Brain microvascular endothelial cell (primary cell): Measurements from ENCODE around the gene AKT1S1.

Experiments
- DNase-seq: peaks from one replicate; pipeline ENCODE4 v3.0.0-alpha.2; 2020
- H3K27ac ChIP-seq: fragments of 250-450 bp; sonication (Bioruptor Pico); 2 replicates; pipeline ENCODE4 v1.5.1; 2020; ENCODE audit warnings: mild to moderate bottlenecking, moderate library complexity
- H3K27me3 ChIP-seq: fragments of 250-450 bp; sonication (Bioruptor Pico); replicated peaks from 2 replicates; pipeline ENCODE4 v1.5.1; 2020; ENCODE audit warnings: mild to moderate bottlenecking
- H3K36me3 ChIP-seq: fragments of 250-450 bp; sonication (Bioruptor Pico); replicated peaks from 2 replicates; pipeline ENCODE4 v1.5.1; 2020; ENCODE audit warnings: mild to moderate bottlenecking
- H3K4me3 ChIP-seq: 2 replicates; pipeline ENCODE4 v1.5.1; 2011; ENCODE audit warnings: low read depth, mild to moderate bottlenecking, control low read depth, low read length, moderate library complexity
- in situ Hi-C: cut with HindIII; loops from 2 replicates; pipeline ENCODE4 v1.10.0; 2017; ENCODE audit warnings: low sequenced_read_pairs, low pct_ligation_motif_present
- TF ChIP-seq, protein P1 (sequence below): IDR thresholded peaks from 2 replicates; pipeline ENCODE4 v1.5.1; 2011; ENCODE audit warnings: low read depth, mild to moderate bottlenecking, moderate library complexity, low read length, control low read depth, inconsistent platforms; ENCODE audit errors: missing control alignments

The AKT1S1 gene

DNA sequence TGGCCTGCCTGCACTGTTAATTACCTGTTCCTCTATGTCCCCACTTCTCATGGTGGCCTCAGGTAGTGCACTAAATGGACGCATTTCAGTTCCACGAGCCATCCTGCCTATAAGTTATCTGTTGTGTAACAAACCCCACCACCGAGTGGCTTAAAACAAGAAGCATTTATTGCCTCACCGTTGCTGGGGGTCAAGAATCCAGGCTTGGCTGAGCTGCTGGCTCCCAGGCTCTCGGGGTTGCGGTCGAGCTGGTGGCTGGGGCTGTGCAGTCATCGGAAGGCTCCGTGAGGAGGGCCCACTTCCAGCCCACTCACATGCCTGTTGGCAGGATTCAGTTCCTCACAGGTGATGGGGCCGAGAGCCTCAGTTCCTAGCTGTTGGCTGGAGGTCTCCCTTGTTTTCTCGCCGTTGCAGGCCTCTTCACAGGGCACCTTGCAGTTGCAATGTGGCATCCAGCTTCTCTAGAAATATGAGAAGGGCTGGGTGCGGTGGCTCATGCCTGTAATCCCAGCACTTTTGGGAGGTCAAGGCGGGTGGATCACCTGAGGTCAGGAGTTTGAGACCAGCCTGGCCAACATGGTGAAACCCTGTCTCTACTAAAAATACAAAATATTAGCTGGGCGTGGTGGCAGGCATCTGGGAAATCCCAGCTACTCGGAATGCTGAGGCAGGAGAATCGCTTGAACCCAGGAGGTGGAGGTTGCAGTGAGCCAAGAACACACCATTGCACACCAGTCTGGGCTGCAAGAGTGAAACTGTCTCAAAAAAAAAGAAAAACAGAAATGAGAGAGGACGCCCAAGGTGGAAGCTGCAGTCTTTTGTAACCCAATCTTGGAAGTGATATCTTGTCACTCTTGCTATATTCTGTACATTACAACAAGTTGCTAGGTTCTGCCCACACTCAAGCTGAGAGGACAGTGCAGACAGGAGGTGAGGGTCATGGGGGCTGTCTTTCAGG is 32.7 kb downstream of the AKT1S1 start:
- H3K36me3 ChIP-seq = peaks cover 3% of the 10 kb centered on the region
- TF ChIP-seq, protein P1, sequence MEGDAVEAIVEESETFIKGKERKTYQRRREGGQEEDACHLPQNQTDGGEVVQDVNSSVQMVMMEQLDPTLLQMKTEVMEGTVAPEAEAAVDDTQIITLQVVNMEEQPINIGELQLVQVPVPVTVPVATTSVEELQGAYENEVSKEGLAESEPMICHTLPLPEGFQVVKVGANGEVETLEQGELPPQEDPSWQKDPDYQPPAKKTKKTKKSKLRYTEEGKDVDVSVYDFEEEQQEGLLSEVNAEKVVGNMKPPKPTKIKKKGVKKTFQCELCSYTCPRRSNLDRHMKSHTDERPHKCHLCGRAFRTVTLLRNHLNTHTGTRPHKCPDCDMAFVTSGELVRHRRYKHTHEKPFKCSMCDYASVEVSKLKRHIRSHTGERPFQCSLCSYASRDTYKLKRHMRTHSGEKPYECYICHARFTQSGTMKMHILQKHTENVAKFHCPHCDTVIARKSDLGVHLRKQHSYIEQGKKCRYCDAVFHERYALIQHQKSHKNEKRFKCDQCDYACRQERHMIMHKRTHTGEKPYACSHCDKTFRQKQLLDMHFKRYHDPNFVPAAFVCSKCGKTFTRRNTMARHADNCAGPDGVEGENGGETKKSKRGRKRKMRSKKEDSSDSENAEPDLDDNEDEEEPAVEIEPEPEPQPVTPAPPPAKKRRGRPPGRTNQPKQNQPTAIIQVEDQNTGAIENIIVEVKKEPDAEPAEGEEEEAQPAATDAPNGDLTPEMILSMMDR = no peak
- H3K27ac ChIP-seq = no peak overlapping the region
- no peak for DNase-seq
- in situ Hi-C loops = no loop called here
- H3K27me3 ChIP-seq = no peaks in the 10 kb centered on the region
- no peak overlapping the region for H3K4me3 ChIP-seq

DNA sequence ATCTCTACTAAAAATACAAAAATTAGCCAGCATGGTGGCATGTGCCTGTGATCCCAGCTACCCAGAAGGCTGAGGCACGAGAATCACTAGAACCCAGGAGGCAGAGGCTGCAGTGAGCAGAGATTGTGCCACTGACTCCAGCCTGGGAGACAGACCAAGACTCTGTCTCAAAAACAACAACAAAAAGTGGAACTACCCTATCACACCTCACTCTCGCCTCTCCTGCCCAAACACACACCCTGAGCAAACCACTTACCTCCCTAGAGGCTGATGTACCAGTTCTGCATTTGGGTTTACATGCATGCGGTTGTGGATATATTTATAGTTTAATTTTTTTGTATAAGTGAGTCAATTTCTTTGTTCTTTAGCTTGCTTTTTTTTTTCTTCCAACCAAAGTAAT is 33.9 kb downstream of the AKT1S1 start:
- in situ Hi-C loops = no loop called here
- no peak for DNase-seq
- Histone ChIP-seq H3K36me3 (peaks cover 13% of the 10 kb centered on the region), H3K4me3 (no peak overlapping the region), H3K27ac (no peak overlapping the region), H3K27me3 (no peaks in the 10 kb centered on the region)
- TF ChIP-seq, protein P1 = no peak

DNA sequence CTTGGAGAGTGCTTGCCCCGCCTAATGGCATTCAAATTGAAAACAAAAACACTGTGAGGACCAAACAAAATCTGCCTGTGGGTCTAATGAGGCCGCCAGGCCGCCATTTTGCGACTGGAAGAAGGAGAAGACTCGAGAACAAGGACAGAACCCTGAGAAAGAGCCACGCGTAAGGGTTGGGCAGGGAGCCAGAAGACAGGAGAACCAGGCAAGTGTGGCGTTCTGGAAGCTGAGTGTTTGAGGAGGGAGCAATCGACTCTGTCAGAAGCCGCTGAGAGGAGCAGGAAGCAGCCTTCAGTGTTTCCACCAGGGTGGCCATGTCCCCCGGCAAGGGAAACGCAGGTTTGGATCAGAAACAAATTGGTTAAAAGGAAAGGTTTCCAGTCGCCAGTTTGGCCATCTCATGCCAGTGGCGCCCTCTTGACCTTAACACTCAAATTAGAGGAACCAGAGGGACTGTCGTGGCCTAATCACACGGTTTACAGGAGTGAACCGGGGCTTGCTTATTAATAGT is 36.4 kb downstream of the AKT1S1 start:
- Histone ChIP-seq H3K4me3 (no peak overlapping the region), H3K36me3 (peaks cover 28% of the 10 kb centered on the region), H3K27me3 (no peaks in the 10 kb centered on the region), H3K27ac (no peak overlapping the region)
- in situ Hi-C loops = no loop called here
- DNase-seq = no peak
- TF ChIP-seq, protein P1 = no peak

DNA sequence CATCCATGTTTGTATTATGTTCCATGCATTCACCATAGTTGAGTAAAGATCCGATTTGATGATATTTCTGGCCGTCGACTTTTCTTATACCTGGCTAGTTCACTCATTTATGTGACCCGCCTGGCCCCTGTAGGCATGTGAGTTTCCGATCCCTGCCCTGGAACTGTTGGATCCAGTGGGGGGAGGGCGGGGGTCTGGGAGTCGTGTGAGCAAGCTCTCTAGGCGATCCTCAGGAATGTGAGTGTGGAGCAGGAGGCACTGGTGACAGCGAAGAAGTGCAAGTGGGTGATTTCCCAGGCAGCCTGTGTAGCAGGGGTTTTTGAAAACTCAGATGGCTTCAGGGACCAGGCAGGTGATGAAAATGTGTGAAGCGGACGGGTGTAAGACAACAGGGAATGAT is 36.8 kb downstream of the AKT1S1 start:
- H3K36me3 ChIP-seq = peaks cover 32% of the 10 kb centered on the region
- H3K27me3 ChIP-seq = no peaks in the 10 kb centered on the region
- no peak for DNase-seq
- in situ Hi-C loops = no loop called here
- H3K4me3 ChIP-seq = no peak overlapping the region
- TF ChIP-seq, protein P1 = no peak
- H3K27ac ChIP-seq = no peak overlapping the region

DNA sequence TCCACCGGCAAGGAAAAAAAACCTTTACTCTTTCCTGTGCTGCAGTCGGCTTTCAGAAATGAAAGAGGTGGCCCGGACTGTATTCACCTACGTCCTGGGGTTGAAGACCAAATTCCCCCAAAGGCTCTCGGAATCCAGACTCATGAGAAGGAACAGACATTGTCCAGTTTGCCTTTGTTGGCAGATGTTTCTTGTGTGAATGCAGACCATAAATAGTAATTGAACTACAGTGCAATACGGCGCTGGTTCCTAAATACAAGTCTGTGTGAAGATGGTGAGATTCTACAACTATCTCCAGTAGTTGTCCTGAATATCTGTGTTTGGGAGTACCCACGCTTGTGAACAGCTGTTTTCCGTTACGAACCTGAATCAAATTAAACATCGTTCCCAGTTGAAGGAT is 37.4 kb downstream of the AKT1S1 start:
- DNase-seq = no peak
- TF ChIP-seq, protein P1 = no peak
- Histone ChIP-seq H3K36me3 (peaks cover 38% of the 10 kb centered on the region), H3K27ac (no peak overlapping the region), H3K4me3 (no peak overlapping the region), H3K27me3 (no peaks in the 10 kb centered on the region)
- in situ Hi-C loops = no loop called here
